Glutamatergic neuron (in vitro differentiated cells): ENCODE measurements around the gene CCNQ. TPM values are rescaled to one million over a fixed set of nuclear protein-coding genes. Genes with fewer than 3 reads are reported as not detected.

Experiments
- DNase-seq: peaks from one replicate; pipeline ENCODE4 v3.0.0; 2022
- H3K27ac Mint-ChIP-seq: one replicate; pipeline ENCODE4 v1.8.0; 2020; ENCODE audit warnings: mild to moderate bottlenecking, mixed read lengths, inconsistent platforms; ENCODE audit not compliant: unreplicated experiment
- H3K27me3 Mint-ChIP-seq: one replicate; pipeline ENCODE4 v1.8.0; 2020; ENCODE audit warnings: mild to moderate bottlenecking, moderate library complexity, mixed read lengths, inconsistent platforms; ENCODE audit not compliant: unreplicated experiment
- H3K36me3 Mint-ChIP-seq: one replicate; pipeline ENCODE4 v1.8.0; 2020; ENCODE audit warnings: mild to moderate bottlenecking, mixed read lengths, inconsistent platforms; ENCODE audit not compliant: unreplicated experiment
- H3K4me1 Mint-ChIP-seq: one replicate; pipeline ENCODE4 v1.8.0; 2020; ENCODE audit warnings: mild to moderate bottlenecking, low read depth, mixed read lengths, inconsistent platforms; ENCODE audit not compliant: unreplicated experiment
- H3K4me3 Mint-ChIP-seq: one replicate; pipeline ENCODE4 v1.8.0; 2020; ENCODE audit warnings: mild to moderate bottlenecking, mixed read lengths, inconsistent platforms; ENCODE audit not compliant: unreplicated experiment
- H3K9me3 Mint-ChIP-seq: one replicate; pipeline ENCODE4 v1.8.0; 2020; ENCODE audit warnings: mild to moderate bottlenecking, moderate library complexity, mixed read lengths, inconsistent platforms; ENCODE audit not compliant: unreplicated experiment
- total RNA-seq: library from RNA; stranded (reverse); fragmentation: NEBNext Ultra II Directional; extraction: Animal tissue kit (Norgen Biotek cat#: 25700); gene quantifications from one replicate; pipeline ENCODE4 v1.2.1, GENCODE V29; 2021; ENCODE audit not compliant: unreplicated experiment
- TF ChIP-seq, protein P1 (sequence below): fragments of 200-600 bp; sonication (generic); IDR thresholded peaks from one replicate; pipeline ENCODE4 v1.5.0; 2021; ENCODE audit not compliant: partially characterized antibody, unreplicated experiment

Gene CCNQ
- total RNA-seq, 1 donor from 2014 or later, result 28.9 TPM

GRCh38 chrX:153573984-153574383 lies 25.0 kb downstream of the CCNQ start:
- TF ChIP-seq, protein P1, sequence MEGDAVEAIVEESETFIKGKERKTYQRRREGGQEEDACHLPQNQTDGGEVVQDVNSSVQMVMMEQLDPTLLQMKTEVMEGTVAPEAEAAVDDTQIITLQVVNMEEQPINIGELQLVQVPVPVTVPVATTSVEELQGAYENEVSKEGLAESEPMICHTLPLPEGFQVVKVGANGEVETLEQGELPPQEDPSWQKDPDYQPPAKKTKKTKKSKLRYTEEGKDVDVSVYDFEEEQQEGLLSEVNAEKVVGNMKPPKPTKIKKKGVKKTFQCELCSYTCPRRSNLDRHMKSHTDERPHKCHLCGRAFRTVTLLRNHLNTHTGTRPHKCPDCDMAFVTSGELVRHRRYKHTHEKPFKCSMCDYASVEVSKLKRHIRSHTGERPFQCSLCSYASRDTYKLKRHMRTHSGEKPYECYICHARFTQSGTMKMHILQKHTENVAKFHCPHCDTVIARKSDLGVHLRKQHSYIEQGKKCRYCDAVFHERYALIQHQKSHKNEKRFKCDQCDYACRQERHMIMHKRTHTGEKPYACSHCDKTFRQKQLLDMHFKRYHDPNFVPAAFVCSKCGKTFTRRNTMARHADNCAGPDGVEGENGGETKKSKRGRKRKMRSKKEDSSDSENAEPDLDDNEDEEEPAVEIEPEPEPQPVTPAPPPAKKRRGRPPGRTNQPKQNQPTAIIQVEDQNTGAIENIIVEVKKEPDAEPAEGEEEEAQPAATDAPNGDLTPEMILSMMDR, result no peak
- no peak overlapping the region for H3K4me3 Mint-ChIP-seq
- peaks cover 5% of the 10 kb centered on the region for H3K27me3 Mint-ChIP-seq
- peaks cover 19% of the 10 kb centered on the region for H3K4me1 Mint-ChIP-seq
- no peak overlapping the region for H3K27ac Mint-ChIP-seq
- H3K9me3 Mint-ChIP-seq, result peaks cover 13% of the 10 kb centered on the region
- H3K36me3 Mint-ChIP-seq, result peaks cover 5% of the 10 kb centered on the region
- no peak for DNase-seq

- TF ChIP-seq, protein P1, result no peak
- H3K27me3 Mint-ChIP-seq, result peaks cover 4% of the 10 kb centered on the region
- H3K27ac Mint-ChIP-seq, result no peak overlapping the region
- peaks cover 5% of the 10 kb centered on the region for H3K36me3 Mint-ChIP-seq
- H3K9me3 Mint-ChIP-seq, result peaks cover 13% of the 10 kb centered on the region
- H3K4me3 Mint-ChIP-seq, result no peak overlapping the region
- H3K4me1 Mint-ChIP-seq, result peaks cover 19% of the 10 kb centered on the region
- no peak for DNase-seq
These were observed 26.3 kb downstream of the CCNQ start for GRCh38 chrX:153572601-153573000.

GRCh38 chrX:153571534-153571908 lies 27.4 kb downstream of the CCNQ start:
- Mint-ChIP-seq H3K9me3 (peaks cover 13% of the 10 kb centered on the region), H3K27ac (peak overlapping the region; percentile 86), H3K4me1 (peaks cover 20% of the 10 kb centered on the region), H3K36me3 (peaks cover 5% of the 10 kb centered on the region), H3K27me3 (peaks cover 4% of the 10 kb centered on the region), H3K4me3 (peak overlapping the region; percentile 67)
- no peak for DNase-seq
- TF ChIP-seq, protein P1, result no peak

DNA sequence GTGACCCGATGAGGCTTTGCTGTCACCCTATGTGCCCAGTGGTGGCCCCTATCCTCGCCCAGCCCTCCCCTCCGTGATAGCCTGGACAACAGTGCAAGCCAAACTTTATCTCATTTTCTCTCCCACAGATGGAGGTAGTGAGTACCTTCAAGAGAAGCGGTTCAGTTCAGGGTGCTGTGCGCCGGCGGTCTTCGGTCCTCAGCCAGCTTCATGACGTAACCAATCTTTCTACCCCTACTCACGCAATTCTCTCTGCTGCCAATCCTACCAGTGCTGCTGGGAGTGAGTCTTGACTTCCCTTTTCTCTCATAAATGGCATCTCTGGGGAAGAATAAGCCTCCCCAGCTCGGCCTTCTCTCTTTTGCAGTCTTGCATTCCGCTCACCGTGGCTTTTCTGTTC lies 29.5 kb downstream of the CCNQ start:
- peaks cover 10% of the 10 kb centered on the region for H3K9me3 Mint-ChIP-seq
- TF ChIP-seq, protein P1, result no peak
- no peak for DNase-seq
- H3K27me3 Mint-ChIP-seq, result no peaks in the 10 kb centered on the region
- peaks cover 5% of the 10 kb centered on the region for H3K36me3 Mint-ChIP-seq
- H3K4me1 Mint-ChIP-seq, result peaks cover 15% of the 10 kb centered on the region
- H3K4me3 Mint-ChIP-seq, result no peak overlapping the region
- H3K27ac Mint-ChIP-seq, result no peak overlapping the region

DNA sequence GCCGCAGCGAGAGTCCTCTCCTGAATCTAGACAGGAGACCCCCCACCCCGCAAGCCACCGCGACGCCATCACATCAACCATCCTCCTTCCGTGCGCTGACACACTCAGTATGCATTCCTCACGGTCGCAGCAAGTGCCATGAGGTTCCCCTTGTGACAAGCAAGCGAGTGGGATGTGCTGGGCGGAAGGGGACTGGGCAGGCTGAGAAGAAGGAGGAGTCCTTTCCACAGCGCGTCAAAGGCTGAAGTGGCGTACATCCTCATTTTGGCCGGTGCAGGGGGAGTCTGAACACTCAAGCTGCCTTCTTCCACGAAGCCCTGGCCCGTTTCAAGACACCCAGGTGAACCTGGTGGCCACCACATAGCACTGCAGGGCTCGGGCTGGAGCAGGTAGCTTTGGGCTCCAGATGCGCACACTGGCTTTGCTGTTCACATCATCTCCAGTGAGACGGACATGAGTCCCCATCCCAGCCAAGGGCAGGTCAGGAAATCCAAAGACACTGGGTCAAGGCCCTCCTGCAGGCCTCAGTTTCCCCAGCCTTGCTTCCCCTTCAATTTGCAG lies 30.4 kb downstream of the CCNQ start:
- H3K4me1 Mint-ChIP-seq, result peaks cover 11% of the 10 kb centered on the region
- H3K27me3 Mint-ChIP-seq, result no peaks in the 10 kb centered on the region
- TF ChIP-seq, protein P1, result peak; percentile 27
- no peak overlapping the region for H3K27ac Mint-ChIP-seq
- no peak overlapping the region for H3K4me3 Mint-ChIP-seq
- no peak for DNase-seq
- peaks cover 12% of the 10 kb centered on the region for H3K9me3 Mint-ChIP-seq
- H3K36me3 Mint-ChIP-seq, result peaks cover 5% of the 10 kb centered on the region
